ENCODE results near the gene MGAT3.

MGAT3 gene

DNA sequence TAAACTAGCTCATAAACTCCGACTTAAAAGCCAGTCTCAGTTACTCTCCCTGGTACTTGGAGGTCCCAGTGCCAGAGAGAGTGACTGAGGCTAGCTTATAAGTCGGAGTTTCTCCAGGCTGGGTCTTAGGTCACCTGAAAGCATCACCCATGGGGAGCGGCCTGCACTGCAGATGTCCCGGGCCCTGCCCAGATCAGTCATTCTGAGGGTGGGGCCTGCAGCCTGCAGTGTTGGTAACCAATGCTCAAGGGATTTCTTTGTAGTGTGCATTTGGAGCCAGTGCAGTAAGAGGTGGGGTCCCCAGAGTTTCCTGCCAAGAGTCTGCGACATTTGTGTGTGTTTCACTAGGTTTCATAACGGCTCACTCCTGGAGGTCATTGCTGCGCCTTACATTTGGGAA lies 42.4 kb upstream of the MGAT3 start:
- DNase-seq (ENCODE audit: low spot score): no peak
- in situ Hi-C loops (cut with MboI; ENCODE audit: low sequenced_read_pairs, unreplicated experiment): no loop called here
- no peak for TF ChIP-seq CTCF (IDR thresholded peaks at IDR 0.05; ENCODE audit: borderline replicate concordance, control extremely low read depth, extremely low read depth, insufficient read depth, missing control alignments)

GRCh38 chr22:39414886-39415285 lies 41.9 kb upstream of the MGAT3 start:
- TF ChIP-seq CTCF (IDR thresholded peaks at IDR 0.05; ENCODE audit: borderline replicate concordance, control extremely low read depth, extremely low read depth, insufficient read depth, missing control alignments): no peak
- DNase-seq (ENCODE audit: low spot score): no peak
- in situ Hi-C loops (cut with MboI; ENCODE audit: low sequenced_read_pairs, unreplicated experiment): no loop called here

DNA sequence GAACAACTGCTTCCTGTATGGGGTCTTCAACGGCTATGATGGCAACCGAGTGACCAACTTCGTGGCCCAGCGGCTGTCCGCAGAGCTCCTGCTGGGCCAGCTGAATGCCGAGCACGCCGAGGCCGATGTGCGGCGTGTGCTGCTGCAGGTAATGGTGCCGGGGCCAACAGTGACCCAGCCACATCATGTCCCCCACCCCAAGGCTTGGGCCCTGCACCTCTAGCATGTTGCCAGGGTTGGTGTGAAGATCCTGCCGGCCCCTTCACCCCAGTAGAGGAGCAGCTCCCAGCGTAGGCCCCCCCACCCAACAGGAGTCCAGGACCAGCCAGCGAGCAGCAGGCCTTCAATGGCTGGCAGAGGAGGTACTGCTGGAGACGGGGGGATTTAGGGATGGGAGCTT lies 41.3 kb upstream of the MGAT3 start:
- no peak for TF ChIP-seq CTCF (IDR thresholded peaks at IDR 0.05; ENCODE audit: borderline replicate concordance, control extremely low read depth, extremely low read depth, insufficient read depth, missing control alignments)
- no peak for DNase-seq (ENCODE audit: low spot score)
- in situ Hi-C loops (cut with MboI; ENCODE audit: low sequenced_read_pairs, unreplicated experiment): no loop called here

- in situ Hi-C loops (cut with MboI; ENCODE audit: low sequenced_read_pairs, unreplicated experiment): no loop called here
- DNase-seq (ENCODE audit: low spot score): no peak
- no peak for TF ChIP-seq CTCF (IDR thresholded peaks at IDR 0.05; ENCODE audit: borderline replicate concordance, control extremely low read depth, extremely low read depth, insufficient read depth, missing control alignments)
Observed at GRCh38 chr22:39416319-39416718, 40.5 kb upstream of the MGAT3 start.

- in situ Hi-C loops (cut with MboI; ENCODE audit: low sequenced_read_pairs, unreplicated experiment): no loop called here
- TF ChIP-seq CTCF (IDR thresholded peaks at IDR 0.05; ENCODE audit: borderline replicate concordance, control extremely low read depth, extremely low read depth, insufficient read depth, missing control alignments): no peak
- no peak for DNase-seq (ENCODE audit: low spot score)
Observed at GRCh38 chr22:39417641-39418040, 39.2 kb upstream of the MGAT3 start.

DNA sequence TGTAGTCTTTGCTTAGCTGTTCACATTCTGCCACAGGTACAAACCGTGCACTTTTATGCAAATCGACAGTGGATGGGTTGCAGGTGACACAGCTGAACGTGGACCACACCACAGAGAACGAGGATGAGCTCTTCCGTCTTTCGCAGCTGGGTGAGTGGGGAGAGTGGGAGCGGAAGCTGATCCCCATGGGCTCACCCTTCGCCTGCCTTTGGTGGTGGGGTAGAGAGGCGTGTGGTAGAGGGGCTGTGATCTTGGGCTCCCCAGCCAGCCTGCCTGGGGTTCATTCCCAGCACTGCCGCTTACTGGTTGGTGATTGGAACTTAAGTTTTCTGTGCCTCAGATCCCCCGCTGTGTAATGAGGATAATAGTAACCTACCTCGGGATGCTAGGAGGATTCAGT lies 38.1 kb upstream of the MGAT3 start:
- in situ Hi-C loops (cut with MboI; ENCODE audit: low sequenced_read_pairs, unreplicated experiment): no loop called here
- DNase-seq (ENCODE audit: low spot score): no peak
- TF ChIP-seq CTCF (IDR thresholded peaks at IDR 0.05; ENCODE audit: borderline replicate concordance, control extremely low read depth, extremely low read depth, insufficient read depth, missing control alignments): no peak

DNA sequence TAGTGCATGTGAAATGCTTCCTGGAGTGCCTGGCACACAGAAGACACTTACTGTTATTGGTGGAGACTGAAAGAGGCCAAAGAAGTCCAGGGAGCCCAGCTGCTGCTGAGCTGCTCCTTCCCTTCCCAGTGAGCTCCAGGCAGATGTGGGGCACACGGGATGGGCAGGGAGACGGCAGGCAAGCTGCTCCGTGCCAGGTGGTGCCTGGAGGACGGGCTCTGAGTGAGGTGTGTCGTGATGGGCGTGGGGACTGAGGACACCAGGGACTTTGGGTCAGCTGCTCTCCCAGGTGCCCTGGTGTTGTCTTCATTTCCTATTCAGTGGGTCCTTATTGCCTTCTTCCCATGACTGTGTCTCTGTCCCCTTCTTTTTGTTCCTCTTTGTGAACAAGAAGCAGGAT lies 37.7 kb upstream of the MGAT3 start:
- in situ Hi-C loops (cut with MboI; ENCODE audit: low sequenced_read_pairs, unreplicated experiment): no loop called here
- TF ChIP-seq CTCF (IDR thresholded peaks at IDR 0.05; ENCODE audit: borderline replicate concordance, control extremely low read depth, extremely low read depth, insufficient read depth, missing control alignments): no peak
- DNase-seq (ENCODE audit: low spot score): no peak

All from GM13976 (cell line).